ENCODE data around the gene GLIS1. TPM values are rescaled to one million over a fixed set of nuclear protein-coding genes. Genes with fewer than 3 reads are reported as not detected.

The GLIS1 gene
- total RNA-seq, 1 donor from 2014 or later = 17.4 TPM

DNA sequence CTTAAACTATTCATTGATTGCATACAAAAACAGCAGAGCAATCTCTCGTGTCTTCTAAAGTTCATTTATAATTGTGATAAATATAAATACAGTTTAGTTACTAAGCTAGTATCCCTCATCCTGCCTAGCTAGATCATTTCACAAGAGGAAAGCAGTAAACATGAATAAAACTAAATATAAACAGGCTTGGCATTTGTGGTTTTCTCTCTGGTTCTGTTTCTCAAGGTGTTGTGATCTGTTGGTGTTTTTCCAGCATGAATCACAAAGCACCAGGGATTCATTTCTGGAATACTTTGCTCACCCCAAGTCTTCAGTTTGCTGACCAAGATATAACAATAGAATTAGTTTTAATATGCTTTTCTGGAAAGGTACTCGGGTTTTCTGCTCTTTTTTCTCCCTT, 32.7 kb upstream of the GLIS1 start:
- no peak for DNase-seq (ENCODE audit: low spot score)
- Mint-ChIP-seq H3K4me1 (ENCODE audit: low read depth) (peaks cover 43% of the 10 kb centered on the region), H3K36me3 (ENCODE audit: low read depth) (peaks cover 5% of the 10 kb centered on the region), H3K9me3 (ENCODE audit: low read depth) (peaks cover under 1% of the 10 kb centered on the region), H3K27ac (ENCODE audit: unreplicated experiment) (no peak overlapping the region), H3K4me3 (ENCODE audit: unreplicated experiment) (no peak overlapping the region), H3K27me3 (ENCODE audit: low read depth) (no peaks in the 10 kb centered on the region)
- TF ChIP-seq, protein P1, sequence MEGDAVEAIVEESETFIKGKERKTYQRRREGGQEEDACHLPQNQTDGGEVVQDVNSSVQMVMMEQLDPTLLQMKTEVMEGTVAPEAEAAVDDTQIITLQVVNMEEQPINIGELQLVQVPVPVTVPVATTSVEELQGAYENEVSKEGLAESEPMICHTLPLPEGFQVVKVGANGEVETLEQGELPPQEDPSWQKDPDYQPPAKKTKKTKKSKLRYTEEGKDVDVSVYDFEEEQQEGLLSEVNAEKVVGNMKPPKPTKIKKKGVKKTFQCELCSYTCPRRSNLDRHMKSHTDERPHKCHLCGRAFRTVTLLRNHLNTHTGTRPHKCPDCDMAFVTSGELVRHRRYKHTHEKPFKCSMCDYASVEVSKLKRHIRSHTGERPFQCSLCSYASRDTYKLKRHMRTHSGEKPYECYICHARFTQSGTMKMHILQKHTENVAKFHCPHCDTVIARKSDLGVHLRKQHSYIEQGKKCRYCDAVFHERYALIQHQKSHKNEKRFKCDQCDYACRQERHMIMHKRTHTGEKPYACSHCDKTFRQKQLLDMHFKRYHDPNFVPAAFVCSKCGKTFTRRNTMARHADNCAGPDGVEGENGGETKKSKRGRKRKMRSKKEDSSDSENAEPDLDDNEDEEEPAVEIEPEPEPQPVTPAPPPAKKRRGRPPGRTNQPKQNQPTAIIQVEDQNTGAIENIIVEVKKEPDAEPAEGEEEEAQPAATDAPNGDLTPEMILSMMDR (IDR thresholded peaks at IDR 0.05) = no peak

DNA sequence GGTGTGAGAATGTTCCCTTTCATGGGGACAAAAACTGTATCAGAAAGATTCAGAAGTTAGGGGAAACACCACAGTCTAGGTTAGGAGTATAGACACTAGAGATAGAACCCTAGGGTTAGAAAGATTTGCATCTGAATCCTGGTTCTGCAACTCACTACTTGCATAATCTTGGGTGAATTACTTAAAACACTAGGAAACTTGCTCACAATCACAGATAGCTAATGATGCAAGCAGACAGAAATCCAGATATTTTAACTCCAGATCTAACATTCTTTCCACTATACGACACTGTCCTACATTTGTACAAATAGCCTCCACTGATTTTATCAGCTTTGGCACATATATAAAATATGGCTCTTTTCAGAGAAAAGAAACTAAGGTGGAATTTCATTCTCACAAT, 30.8 kb upstream of the GLIS1 start:
- H3K36me3 Mint-ChIP-seq (ENCODE audit: low read depth) = peaks cover 5% of the 10 kb centered on the region
- DNase-seq (ENCODE audit: low spot score) = no peak
- no peak overlapping the region for H3K4me3 Mint-ChIP-seq (ENCODE audit: unreplicated experiment)
- H3K4me1 Mint-ChIP-seq (ENCODE audit: low read depth) = peaks cover 59% of the 10 kb centered on the region
- TF ChIP-seq, protein P1 (IDR thresholded peaks at IDR 0.05) = no peak
- no peaks in the 10 kb centered on the region for H3K27me3 Mint-ChIP-seq (ENCODE audit: low read depth)
- H3K9me3 Mint-ChIP-seq (ENCODE audit: low read depth) = no peaks in the 10 kb centered on the region
- H3K27ac Mint-ChIP-seq (ENCODE audit: unreplicated experiment) = peak overlapping the region; percentile 81

DNA sequence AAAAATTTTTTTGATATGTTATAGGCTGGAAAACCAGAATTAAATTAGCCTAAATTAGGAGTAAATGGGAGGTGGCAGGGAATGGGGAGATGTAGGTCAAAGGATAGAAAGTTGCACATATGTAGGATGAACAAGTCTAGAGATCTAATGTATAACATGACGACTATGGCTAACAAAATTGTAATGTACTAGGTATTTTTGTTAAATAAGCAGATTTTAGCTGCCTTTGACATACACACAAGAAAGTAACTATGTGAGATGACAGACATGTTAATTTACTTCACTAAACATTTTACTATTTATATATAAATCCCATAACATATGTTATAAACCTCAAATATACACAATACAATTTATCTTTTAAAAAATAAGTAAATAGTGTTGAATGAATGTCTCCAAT, 30.2 kb upstream of the GLIS1 start:
- Mint-ChIP-seq H3K36me3 (ENCODE audit: low read depth) (peaks cover 5% of the 10 kb centered on the region), H3K27me3 (ENCODE audit: low read depth) (no peaks in the 10 kb centered on the region), H3K27ac (ENCODE audit: unreplicated experiment) (peak overlapping the region; percentile 81), H3K4me3 (ENCODE audit: unreplicated experiment) (no peak overlapping the region), H3K9me3 (ENCODE audit: low read depth) (no peaks in the 10 kb centered on the region), H3K4me1 (ENCODE audit: low read depth) (peaks cover 59% of the 10 kb centered on the region)
- DNase-seq (ENCODE audit: low spot score) = no peak
- TF ChIP-seq, protein P1 (IDR thresholded peaks at IDR 0.05) = no peak

DNA sequence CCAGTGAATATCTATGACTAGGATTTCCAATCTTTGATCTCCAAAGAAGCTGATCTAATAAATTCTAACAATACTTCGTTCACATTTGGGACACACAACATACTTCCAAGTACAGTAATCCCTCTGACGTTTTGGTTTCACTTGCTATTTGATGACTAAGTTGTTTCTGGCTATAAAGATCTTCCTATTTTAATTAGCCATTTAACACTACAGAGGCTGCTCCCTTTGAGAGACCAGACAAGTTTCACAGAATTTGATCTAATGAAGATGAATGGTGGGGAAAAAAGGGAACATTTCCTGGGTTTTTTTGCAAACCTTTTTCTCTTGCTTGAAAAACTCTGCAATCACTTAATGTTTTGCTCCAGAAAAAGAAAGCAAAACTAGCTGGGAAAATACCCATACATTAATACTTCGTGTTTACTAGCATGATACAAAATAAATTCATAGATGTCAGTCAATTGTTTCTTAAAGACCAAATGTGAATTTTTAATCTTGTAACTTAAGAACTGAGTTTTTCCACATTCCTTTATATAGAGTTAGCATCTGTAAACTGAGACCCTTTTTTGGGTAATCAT, 28.0 kb upstream of the GLIS1 start:
- H3K9me3 Mint-ChIP-seq (ENCODE audit: low read depth) = no peaks in the 10 kb centered on the region
- peak overlapping the region; percentile 20 for H3K4me3 Mint-ChIP-seq (ENCODE audit: unreplicated experiment)
- H3K4me1 Mint-ChIP-seq (ENCODE audit: low read depth) = peaks cover 47% of the 10 kb centered on the region
- TF ChIP-seq, protein P1 (IDR thresholded peaks at IDR 0.05) = no peak
- H3K27ac Mint-ChIP-seq (ENCODE audit: unreplicated experiment) = peak overlapping the region; percentile 63
- no peak for DNase-seq (ENCODE audit: low spot score)
- H3K27me3 Mint-ChIP-seq (ENCODE audit: low read depth) = no peaks in the 10 kb centered on the region
- H3K36me3 Mint-ChIP-seq (ENCODE audit: low read depth) = peaks cover 5% of the 10 kb centered on the region

DNA sequence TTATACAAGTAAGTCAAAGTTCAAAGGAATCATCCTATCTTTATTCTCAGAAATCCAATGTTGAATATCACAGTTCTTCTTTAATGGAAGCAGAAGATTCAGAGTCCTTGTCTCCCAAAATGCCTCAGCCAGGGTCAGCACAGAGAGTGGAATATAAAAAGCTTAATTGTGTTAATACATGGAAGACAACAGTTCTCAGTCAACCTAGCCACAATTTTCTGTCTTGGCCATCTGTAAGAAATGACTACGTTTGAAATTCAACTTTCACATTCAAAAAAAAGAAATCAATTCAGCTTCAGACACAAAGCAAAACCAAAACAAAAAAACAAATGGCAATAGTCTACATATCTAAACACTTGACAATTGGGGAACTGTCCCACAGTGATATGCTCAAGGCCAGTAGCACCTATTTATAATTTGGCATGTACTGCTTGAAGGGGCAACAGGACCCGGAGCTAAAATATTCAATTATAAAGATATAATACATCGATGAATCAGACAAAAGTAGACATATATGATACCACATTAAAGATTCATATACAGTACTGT, 27.3 kb upstream of the GLIS1 start:
- Mint-ChIP-seq H3K27me3 (ENCODE audit: low read depth) (no peaks in the 10 kb centered on the region), H3K4me3 (ENCODE audit: unreplicated experiment) (no peak overlapping the region), H3K9me3 (ENCODE audit: low read depth) (no peaks in the 10 kb centered on the region), H3K4me1 (ENCODE audit: low read depth) (peaks cover 42% of the 10 kb centered on the region), H3K36me3 (ENCODE audit: low read depth) (peaks cover 5% of the 10 kb centered on the region), H3K27ac (ENCODE audit: unreplicated experiment) (peak overlapping the region; percentile 24)
- TF ChIP-seq, protein P1 (IDR thresholded peaks at IDR 0.05) = no peak
- no peak for DNase-seq (ENCODE audit: low spot score)
